ENCODE results near the gene SAMD4B.
"Not testable (repeated sequence)": the region's sequence is repeated elsewhere in the genome, so short reads cannot be mapped to it uniquely, and the experiment has no call there.

The SAMD4B gene, protein sequence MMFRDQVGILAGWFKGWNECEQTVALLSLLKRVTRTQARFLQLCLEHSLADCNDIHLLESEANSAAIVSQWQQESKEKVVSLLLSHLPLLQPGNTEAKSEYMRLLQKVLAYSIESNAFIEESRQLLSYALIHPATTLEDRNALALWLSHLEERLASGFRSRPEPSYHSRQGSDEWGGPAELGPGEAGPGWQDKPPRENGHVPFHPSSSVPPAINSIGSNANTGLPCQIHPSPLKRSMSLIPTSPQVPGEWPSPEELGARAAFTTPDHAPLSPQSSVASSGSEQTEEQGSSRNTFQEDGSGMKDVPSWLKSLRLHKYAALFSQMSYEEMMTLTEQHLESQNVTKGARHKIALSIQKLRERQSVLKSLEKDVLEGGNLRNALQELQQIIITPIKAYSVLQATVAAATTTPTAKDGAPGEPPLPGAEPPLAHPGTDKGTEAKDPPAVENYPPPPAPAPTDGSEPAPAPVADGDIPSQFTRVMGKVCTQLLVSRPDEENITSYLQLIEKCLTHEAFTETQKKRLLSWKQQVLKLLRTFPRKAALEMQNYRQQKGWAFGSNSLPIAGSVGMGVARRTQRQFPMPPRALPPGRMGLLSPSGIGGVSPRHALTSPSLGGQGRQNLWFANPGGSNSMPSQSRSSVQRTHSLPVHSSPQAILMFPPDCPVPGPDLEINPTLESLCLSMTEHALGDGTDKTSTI

DNA sequence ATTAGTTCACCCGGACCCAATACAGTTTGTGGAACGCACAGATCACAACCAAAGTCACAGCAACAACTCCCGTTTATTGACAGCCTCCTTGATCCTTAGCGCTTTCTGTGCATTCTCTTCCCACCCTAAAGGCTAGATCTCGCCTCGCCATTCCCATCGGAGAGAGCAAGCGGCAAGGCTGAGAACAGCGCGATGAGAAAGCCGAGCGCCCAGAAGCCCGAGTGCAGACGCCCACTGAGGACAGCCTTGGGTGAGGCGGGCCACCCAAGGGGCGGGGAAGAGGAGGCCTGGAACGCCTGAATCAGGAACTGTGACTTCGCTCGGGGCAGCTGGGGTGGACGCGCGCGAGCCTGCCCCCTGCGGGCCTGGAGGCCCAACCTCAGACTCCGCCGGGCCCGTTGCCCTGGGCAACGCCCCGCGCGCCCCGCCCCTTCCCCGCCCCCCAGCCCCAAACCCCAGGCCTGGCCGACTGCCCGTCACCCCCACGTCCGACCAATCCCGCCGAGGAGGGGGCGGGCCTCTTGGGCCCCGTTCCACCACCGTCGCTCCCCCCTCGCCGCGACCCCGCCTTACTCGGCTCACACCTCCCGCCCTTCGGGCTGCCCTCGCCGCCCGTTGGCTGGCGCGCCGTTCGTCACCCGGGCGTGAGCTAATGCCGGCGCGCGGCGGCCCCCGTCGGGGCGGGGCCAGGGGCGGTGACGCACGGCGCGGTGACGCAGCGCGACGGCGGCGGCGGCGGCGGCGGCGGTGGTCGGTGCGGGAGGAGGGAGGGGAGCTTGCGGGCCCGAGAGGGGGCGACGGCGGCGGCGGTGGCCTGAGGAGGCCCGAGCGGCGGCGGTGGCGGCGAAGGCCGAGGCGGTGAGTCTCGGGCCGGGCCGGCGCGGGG, at the start of gene SAMD4B:
TSS of gene SAMD4B (plus strand) at position 703 of the 886 bp plus-strand sequence. CDS start 14,473 bp downstream, outside the sequence.
- DNase-seq, result peak; percentile 100

- no peak for DNase-seq
Measured at GRCh38 chr19:39293394-39293793, 48.8 kb upstream of the SAMD4B start.

DNA sequence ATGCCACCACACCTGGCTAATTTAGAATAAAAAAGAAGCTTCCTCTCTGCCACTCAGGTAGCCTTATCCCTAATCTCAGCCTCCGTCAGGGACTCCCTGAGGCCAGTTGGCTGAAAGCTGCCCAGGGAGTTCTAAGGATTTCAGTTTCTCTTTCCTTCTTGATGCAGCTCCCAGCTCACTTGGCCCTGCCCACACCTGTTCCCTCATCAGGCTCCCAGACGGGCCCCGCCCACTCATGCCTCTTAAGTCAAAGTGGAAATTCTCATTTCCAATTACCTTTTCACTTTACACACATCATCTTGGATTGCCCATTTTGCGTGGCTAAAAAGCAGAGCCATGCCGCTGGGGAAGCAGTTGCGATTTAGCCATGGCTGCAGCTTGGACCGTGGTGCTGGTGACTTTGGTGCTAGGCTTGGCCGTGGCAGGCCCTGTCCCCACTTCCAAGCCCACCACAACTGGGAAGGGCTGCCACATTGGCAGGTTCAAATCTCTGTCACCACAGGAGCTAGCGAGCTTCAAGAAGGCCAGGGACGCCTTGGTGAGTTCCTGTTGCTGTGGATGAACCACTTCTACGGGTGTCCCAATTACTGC, 46.1 kb upstream of the SAMD4B start, which contains the start of gene IFNL1:
TSS of gene IFNL1 (plus strand) at position 353 of the 591 bp plus-strand sequence. CDS start at position 368, 15 bp downstream.
- DNase-seq, result peak; percentile 34

- DNase-seq, result no peak
Measured at GRCh38 chr19:39296906-39297305, 45.3 kb upstream of the SAMD4B start.

DNA sequence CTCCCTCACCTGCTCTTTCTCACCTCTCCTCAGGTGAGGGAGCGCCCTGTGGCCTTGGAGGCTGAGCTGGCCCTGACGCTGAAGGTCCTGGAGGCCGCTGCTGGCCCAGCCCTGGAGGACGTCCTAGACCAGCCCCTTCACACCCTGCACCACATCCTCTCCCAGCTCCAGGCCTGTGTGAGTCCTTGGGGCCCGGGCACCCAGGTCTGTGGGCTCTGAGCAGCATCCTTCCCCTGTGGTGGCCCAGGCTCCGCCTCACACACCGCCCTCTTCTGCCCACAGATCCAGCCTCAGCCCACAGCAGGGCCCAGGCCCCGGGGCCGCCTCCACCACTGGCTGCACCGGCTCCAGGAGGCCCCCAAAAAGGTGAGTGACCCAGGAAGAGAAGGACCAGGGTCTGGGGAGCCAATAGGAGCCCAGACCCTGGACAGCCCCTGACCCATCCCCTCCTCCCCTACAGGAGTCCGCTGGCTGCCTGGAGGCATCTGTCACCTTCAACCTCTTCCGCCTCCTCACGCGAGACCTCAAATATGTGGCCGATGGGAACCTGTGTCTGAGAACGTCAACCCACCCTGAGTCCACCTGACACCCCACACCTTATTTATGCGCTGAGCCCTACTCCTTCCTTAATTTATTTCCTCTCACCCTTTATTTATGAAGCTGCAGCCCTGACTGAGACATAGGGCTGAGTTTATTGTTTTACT, 44.1 kb upstream of the SAMD4B start:
- DNase-seq, result no peak

- DNase-seq, result no peak
Measured at GRCh38 chr19:39299404-39299803, 42.8 kb upstream of the SAMD4B start.

- no peak for DNase-seq
Measured at GRCh38 chr19:39299832-39300231, 42.4 kb upstream of the SAMD4B start.

- no peak for DNase-seq
Measured at GRCh38 chr19:39301021-39301420, 41.2 kb upstream of the SAMD4B start.

DNA sequence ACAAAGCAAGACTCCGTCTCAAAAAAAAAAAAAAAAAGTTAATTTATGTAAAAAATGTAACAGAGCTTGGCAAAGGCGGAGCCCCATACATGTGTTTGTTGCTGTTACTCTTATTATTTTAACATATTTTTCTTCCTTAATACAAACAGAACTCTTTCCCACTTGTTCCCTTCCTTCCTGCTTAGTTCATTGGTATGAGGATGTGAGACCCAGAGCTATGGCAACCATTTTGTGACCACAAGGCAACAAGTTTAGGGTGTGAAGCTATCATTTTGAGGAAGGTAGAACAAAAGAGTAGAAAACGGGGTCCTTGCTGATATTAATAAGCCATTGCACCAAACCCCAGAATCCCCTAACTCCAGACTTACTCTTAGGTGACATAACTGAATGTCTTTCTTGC, 40.7 kb upstream of the SAMD4B start:
- no peak for DNase-seq

DNA sequence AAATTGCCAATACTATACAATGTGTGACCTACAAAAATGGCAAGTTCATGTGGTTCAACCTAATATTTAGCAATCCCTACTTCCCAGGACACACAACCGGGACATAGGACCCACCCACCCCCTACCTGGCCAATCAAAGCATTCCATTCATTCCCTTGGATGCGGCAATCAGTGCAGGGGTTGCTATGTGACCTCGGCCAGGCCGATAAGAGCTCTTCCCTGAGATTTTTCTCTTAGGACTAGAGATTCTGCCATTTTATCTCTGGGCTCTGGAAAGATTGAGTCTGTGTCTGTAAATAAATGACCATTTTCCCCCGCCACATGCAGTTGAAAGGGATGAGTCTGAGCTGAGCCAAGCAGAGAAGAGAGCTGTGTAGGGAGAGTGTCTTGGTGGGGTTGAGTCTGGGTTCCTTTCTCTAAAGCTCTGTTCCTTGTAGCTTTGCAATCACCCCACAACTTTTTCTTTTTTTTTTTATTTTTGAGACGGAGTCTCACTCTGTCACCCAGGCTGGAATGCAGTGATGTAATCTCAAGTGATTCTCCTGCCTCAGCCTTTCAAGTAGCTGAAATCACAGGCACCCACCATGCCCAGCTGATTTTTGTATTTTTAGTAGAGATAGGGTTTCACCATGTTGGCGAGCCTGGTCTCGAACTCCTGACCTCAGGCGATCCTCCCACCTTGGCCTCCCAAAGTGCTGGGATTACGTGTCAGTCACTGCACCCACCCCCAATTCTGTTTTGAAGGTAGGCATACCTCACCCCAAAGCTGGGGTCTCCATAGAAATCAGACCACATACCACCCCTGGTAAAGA, 38.6 kb upstream of the SAMD4B start:
- DNase-seq, result no peak

- no peak for DNase-seq
Measured at GRCh38 chr19:39304185-39304513, 38.1 kb upstream of the SAMD4B start.

- no peak for DNase-seq
Measured at GRCh38 chr19:39304701-39305571, 37.3 kb upstream of the SAMD4B start.

- DNase-seq, result no peak
Measured at GRCh38 chr19:39306075-39306474, 36.1 kb upstream of the SAMD4B start.

GRCh38 chr19:39307046-39307821, 35.0 kb upstream of the SAMD4B start:
- peak; percentile 72 for DNase-seq

- no peak for DNase-seq
Measured at GRCh38 chr19:39307822-39308530, 34.2 kb upstream of the SAMD4B start.

DNA sequence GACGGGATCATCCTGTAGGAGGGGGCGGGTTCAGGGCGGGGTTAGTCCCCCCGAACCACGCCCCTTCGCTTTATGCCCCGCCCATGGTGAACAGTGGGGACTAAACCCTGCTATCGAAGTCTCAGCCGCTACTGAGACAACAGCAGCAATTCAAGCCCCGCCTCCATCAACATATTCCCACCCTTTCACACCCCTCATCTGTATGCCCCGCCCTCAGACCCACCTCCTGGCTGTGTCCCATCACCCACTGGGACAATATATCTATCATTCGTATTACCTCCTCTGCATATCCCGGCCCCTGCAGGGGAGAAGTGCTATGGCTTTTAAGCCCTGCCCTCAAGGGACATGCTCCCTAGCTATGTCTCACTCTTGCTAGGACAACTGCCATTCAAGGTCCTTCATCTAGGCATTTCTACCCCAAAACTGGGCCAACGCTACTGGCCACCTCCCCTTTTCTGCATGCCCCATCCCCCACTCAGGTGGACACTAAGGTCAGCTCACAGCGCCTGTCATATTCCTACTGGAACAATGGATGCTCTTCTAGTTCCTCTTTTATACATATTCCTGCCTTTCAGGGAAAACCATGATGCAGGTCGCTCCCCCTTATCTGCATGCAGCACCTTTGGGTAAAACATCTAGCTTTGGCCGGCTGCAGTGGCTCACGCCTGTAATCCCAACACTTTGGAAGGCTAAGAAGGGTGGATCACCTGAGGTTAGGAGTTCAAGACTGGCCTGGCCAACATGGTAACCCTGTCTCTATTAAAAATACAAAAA, 33.5 kb upstream of the SAMD4B start:
- no peak for DNase-seq

DNA sequence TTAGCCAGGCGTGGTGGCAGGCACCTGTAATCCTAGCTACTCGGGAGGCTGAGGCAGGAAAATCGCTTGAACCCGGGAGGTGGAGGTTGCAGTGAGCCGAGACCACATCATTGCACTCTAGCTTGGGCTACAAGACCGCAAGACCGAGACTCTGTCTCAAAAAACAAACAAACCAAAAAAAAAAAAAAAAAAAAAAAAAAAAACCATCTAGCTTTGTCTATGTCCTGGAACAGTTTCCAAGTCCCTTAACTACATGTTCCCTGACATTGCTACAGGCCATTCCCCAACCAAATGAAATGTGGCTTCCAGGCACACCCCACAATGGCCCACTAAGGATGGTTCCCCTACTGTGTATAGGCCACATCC, 32.9 kb upstream of the SAMD4B start:
- DNase-seq, result not testable (repeated sequence)

Measured in DMS53 (cell line).